Measurements from ENCODE around the gene CCDC87.
"Not testable (repeated sequence)": the region's sequence is repeated elsewhere in the genome, so short reads cannot be mapped to it uniquely, and the experiment has no call there.

Gene CCDC87

GRCh38 chr11:66548041-66548440 lies 44.8 kb downstream of the CCDC87 start:
- H3K9me3 ChIP-seq (ENCODE audit: control insufficient read depth in 5 of 5, low read length in 5 of 5): no peaks in the 10 kb centered on the region
- H3K4me3 ChIP-seq (ENCODE audit: low read depth in 1 of 5, low read length in 5 of 5): no peak overlapping the region
- H3K36me3 ChIP-seq (ENCODE audit: control insufficient read depth in 5 of 5, insufficient read depth in 5 of 5, low read length in 5 of 5): peaks cover 0 to 7% (median 4%) of the 10 kb centered on the region in 5 donors
- no peaks in the 10 kb centered on the region for H3K27me3 ChIP-seq (ENCODE audit: control insufficient read depth in 5 of 5, insufficient read depth in 4 of 5, low read length in 5 of 5)
- H3K4me1 ChIP-seq (ENCODE audit: control insufficient read depth in 5 of 5, insufficient read depth in 5 of 5, low read length in 5 of 5): peaks cover 0 to 33% (median 30%) of the 10 kb centered on the region in 5 donors
- H3K27ac ChIP-seq (ENCODE audit: low read depth, low read length): no peak overlapping the region
- no peak overlapping the region for H3K9ac ChIP-seq (ENCODE audit: low read length in 5 of 5)

GRCh38 chr11:66547662-66548009 lies 45.2 kb downstream of the CCDC87 start:
- no peak overlapping the region for H3K9ac ChIP-seq (ENCODE audit: low read length in 5 of 5)
- no peaks in the 10 kb centered on the region for H3K9me3 ChIP-seq (ENCODE audit: control insufficient read depth in 5 of 5, low read length in 5 of 5)
- H3K4me1 ChIP-seq (ENCODE audit: control insufficient read depth in 5 of 5, insufficient read depth in 5 of 5, low read length in 5 of 5): peaks cover 0 to 37% (median 31%) of the 10 kb centered on the region in 5 donors
- H3K27ac ChIP-seq (ENCODE audit: low read depth, low read length): no peak overlapping the region
- no peaks in the 10 kb centered on the region for H3K27me3 ChIP-seq (ENCODE audit: control insufficient read depth in 5 of 5, insufficient read depth in 4 of 5, low read length in 5 of 5)
- H3K36me3 ChIP-seq (ENCODE audit: control insufficient read depth in 5 of 5, insufficient read depth in 5 of 5, low read length in 5 of 5): peaks cover 0 to 11% (median 8%) of the 10 kb centered on the region in 5 donors
- H3K4me3 ChIP-seq (ENCODE audit: low read depth in 1 of 5, low read length in 5 of 5): no peak overlapping the region

DNA sequence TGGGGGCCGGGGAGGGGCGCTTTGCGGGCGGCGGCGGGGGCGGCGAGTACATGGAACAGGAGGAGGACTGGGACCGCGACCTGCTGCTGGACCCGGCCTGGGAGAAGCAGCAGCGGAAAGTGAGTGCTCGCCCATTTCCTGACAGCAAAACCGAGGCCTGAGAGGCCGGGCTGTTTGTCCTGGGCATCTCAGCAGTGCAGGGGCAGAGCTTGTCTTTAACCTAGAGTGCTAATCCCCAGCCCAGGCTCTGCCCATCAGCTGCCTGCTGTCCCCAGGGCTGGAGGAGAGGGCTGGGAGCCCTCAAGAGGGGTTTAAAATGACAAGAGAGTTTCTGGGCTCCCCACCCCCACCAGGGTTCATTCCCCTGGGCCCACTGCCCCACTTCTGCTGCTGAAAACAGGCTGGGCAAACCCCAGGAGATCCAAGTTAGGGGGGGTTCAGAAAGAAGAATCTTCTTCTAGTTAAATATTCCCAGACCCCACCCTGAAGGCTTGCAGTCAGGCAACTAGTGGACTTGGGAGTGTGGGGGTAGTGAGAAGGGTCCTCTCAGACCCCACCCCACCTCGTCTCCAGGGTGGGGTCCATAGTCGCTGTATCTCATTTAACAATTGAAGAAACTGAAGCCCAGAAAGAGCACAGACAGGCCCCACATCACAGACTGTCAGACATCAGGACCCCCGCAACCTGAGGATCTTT lies 45.7 kb downstream of the CCDC87 start:
- H3K27me3 ChIP-seq (ENCODE audit: control insufficient read depth in 5 of 5, insufficient read depth in 4 of 5, low read length in 5 of 5): no peaks in the 10 kb centered on the region
- no peak overlapping the region for H3K27ac ChIP-seq (ENCODE audit: low read depth, low read length)
- peaks cover 0 to 39% (median 33%) of the 10 kb centered on the region in 5 donors for H3K4me1 ChIP-seq (ENCODE audit: control insufficient read depth in 5 of 5, insufficient read depth in 5 of 5, low read length in 5 of 5)
- peaks cover 0 to 17% (median 14%) of the 10 kb centered on the region in 5 donors for H3K36me3 ChIP-seq (ENCODE audit: control insufficient read depth in 5 of 5, insufficient read depth in 5 of 5, low read length in 5 of 5)
- H3K9ac ChIP-seq (ENCODE audit: low read length in 5 of 5): no peak overlapping the region
- H3K4me3 ChIP-seq (ENCODE audit: low read depth in 1 of 5, low read length in 5 of 5): no peak overlapping the region
- no peaks in the 10 kb centered on the region for H3K9me3 ChIP-seq (ENCODE audit: control insufficient read depth in 5 of 5, low read length in 5 of 5)

DNA sequence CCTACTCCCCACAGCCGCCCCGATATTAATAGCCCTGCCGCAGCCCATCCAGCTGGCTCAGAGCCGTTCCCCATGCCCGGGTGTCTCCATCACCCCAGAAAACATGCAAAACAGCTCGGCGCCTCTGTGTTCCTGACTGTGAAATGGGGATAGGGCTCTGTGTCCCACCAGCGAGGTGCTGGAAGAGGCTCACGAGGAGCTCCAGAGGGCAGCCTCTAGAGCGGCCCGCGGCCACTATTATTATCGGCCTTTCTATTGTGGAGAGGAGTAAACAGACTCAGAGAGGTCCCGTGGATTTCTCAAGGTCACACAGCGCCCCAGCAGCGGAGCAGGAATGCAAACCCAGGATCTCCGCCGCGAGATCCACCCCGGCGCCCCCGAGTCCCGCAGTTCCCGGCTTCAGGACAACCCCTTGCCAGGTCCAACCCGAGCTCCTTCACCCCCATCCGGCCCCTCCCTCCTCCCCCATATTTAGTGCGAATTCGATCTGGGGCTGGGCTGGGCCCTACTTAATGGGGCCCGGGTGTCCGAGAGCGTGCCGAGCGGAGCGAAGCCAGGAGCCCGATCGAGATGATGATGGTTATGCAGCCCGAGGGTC lies 46.4 kb downstream of the CCDC87 start, which contains the start of gene ACTN3:
TSS of gene ACTN3 (plus strand) at position 536 of the 598 bp plus-strand sequence. CDS start at position 571, 35 bp downstream.
- H3K9ac ChIP-seq (ENCODE audit: low read length in 5 of 5): peak within 1 kb of the TSS in 4 of 5 donors; percentile 83 to 87 (median 84)
- H3K36me3 ChIP-seq (ENCODE audit: control insufficient read depth in 5 of 5, insufficient read depth in 5 of 5, low read length in 5 of 5): peaks cover 0 to 23% (median 20%) of the 10 kb centered on the region in 5 donors
- H3K9me3 ChIP-seq (ENCODE audit: control insufficient read depth in 5 of 5, low read length in 5 of 5): no peaks in the 10 kb centered on the region
- H3K27ac ChIP-seq (ENCODE audit: low read depth, low read length): peak within 1 kb of the TSS; percentile 60
- H3K27me3 ChIP-seq (ENCODE audit: control insufficient read depth in 5 of 5, insufficient read depth in 4 of 5, low read length in 5 of 5): no peaks in the 10 kb centered on the region
- peak within 1 kb of the TSS; percentile 70 to 90 (median 78) for H3K4me3 ChIP-seq (ENCODE audit: low read depth in 1 of 5, low read length in 5 of 5)
- H3K4me1 ChIP-seq (ENCODE audit: control insufficient read depth in 5 of 5, insufficient read depth in 5 of 5, low read length in 5 of 5): peaks cover 0 to 39% (median 33%) of the 10 kb centered on the region in 5 donors

DNA sequence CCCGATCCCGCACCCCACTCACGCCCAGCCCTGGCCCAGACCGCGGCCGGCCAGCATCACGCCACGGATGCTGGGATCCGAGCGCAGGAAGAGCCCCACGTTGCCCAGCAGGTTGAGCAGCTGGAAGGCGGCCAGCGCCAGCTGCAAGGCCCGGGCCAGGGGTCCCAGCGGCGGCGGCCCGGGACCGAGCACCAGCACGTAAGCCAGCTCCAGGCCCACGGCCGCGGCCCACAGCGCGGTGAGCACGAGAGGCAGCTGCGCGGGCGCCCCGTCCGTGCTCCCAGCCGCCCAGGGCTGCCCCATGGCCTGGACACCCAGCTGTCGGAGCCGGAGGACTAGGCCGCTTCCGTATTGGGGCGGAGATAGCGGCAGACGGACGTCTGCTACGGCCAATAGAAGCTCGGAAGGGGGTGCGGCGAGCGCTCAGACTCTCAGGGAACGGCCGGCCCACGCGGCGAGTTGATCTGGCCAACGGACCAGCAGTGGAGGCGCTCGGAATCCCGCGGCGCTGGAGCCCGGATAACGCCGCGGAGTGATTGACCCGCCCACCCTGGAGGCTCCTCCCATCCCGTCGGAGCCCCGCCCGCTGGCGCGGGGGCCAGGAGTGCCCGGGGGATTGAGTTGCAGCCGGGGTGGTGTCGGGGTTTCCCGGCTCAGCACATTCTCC lies 47.0 kb downstream of the CCDC87 start, which contains the start of gene ZDHHC24:
TSS of gene ZDHHC24 (minus strand) at position 348 of the 667 bp plus-strand sequence. CDS start at position 303, 45 bp downstream.
- Histone ChIP-seq H3K27ac (ENCODE audit: low read depth, low read length) (peak within 1 kb of the TSS; percentile 60), H3K4me1 (ENCODE audit: control insufficient read depth in 5 of 5, insufficient read depth in 5 of 5, low read length in 5 of 5) (peaks cover 0 to 39% (median 33%) of the 10 kb centered on the region in 5 donors), H3K36me3 (ENCODE audit: control insufficient read depth in 5 of 5, insufficient read depth in 5 of 5, low read length in 5 of 5) (peaks cover 0 to 28% (median 22%) of the 10 kb centered on the region in 5 donors), H3K27me3 (ENCODE audit: control insufficient read depth in 5 of 5, insufficient read depth in 4 of 5, low read length in 5 of 5) (no peaks in the 10 kb centered on the region), H3K4me3 (ENCODE audit: low read depth in 1 of 5, low read length in 5 of 5) (peak within 1 kb of the TSS; percentile 70 to 90 (median 78)), H3K9me3 (ENCODE audit: control insufficient read depth in 5 of 5, low read length in 5 of 5) (no peaks in the 10 kb centered on the region), H3K9ac (ENCODE audit: low read length in 5 of 5) (peak within 1 kb of the TSS; percentile 26 to 87 (median 83))

GRCh38 chr11:66544952-66545351 lies 47.9 kb downstream of the CCDC87 start:
- Histone ChIP-seq H3K9ac (ENCODE audit: low read length in 5 of 5) (peak overlapping the region in 4 of 5 donors; percentile 83 to 87 (median 84)), H3K4me1 (ENCODE audit: control insufficient read depth in 5 of 5, insufficient read depth in 5 of 5, low read length in 5 of 5) (peaks cover 0 to 39% (median 33%) of the 10 kb centered on the region in 5 donors), H3K36me3 (ENCODE audit: control insufficient read depth in 5 of 5, insufficient read depth in 5 of 5, low read length in 5 of 5) (peaks cover 0 to 33% (median 22%) of the 10 kb centered on the region in 5 donors), H3K4me3 (ENCODE audit: low read depth in 1 of 5, low read length in 5 of 5) (peak overlapping the region; percentile 61 to 90 (median 78))
- H3K27ac ChIP-seq (ENCODE audit: low read depth, low read length); H3K27me3 ChIP-seq (ENCODE audit: control insufficient read depth in 5 of 5, insufficient read depth in 4 of 5, low read length in 5 of 5); H3K9me3 ChIP-seq (ENCODE audit: control insufficient read depth in 5 of 5, low read length in 5 of 5): not testable (repeated sequence)

DNA sequence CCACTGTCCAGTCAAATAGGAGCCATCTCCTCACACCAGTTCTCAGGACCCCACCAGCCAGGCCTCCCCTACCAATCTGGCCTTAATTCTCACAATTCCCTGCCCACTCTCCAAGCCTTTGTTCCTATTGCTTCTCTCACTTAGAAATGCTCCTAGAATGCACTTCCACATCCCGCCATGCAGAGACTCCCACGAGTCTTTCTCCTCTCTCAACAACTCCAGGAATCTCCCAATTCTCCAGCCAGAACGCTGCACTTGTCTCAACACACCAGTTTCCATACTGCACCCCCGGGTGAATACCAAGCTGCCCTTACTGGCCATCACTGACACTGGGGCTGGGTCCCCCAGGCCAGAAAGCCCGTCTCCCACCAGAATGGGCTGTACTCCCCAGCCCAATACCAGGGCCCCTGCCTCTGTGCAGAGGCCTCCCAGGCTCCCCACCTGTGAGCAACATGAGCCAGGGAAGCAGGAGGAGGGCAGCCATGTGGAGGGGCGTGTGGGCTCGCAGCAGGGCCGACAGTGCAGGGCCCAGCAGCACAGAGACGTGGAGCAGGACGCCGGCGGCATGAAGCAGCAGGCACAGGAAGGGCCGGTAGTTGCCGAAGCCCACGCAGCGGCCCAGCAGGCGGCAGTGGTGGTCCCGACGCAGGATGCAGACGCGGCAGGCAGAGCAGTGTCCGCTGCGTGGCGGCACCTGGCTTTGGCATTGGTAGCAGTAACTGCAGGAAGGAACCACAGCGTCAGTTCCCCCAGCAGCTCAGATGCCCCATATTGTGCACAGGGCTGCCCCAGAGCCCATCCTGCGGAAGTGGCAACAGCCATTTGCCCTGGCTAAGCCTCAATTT lies 49.4 kb downstream of the CCDC87 start:
- Histone ChIP-seq H3K9me3 (ENCODE audit: control insufficient read depth in 5 of 5, low read length in 5 of 5) (no peaks in the 10 kb centered on the region), H3K36me3 (ENCODE audit: control insufficient read depth in 5 of 5, insufficient read depth in 5 of 5, low read length in 5 of 5) (peaks cover 0 to 48% (median 33%) of the 10 kb centered on the region in 5 donors), H3K27ac (ENCODE audit: low read depth, low read length) (no peak overlapping the region), H3K27me3 (ENCODE audit: control insufficient read depth in 5 of 5, insufficient read depth in 4 of 5, low read length in 5 of 5) (no peaks in the 10 kb centered on the region), H3K4me1 (ENCODE audit: control insufficient read depth in 5 of 5, insufficient read depth in 5 of 5, low read length in 5 of 5) (peaks cover 0 to 39% (median 33%) of the 10 kb centered on the region in 5 donors), H3K9ac (ENCODE audit: low read length in 5 of 5) (peak overlapping the region in 2 of 5 donors; percentile 48 to 51), H3K4me3 (ENCODE audit: low read depth in 1 of 5, low read length in 5 of 5) (peak overlapping the region in 4 of 5 donors; percentile 24 to 50 (median 34))

GRCh38 chr11:66542362-66542761 lies 50.5 kb downstream of the CCDC87 start:
- Histone ChIP-seq H3K4me1 (ENCODE audit: control insufficient read depth in 5 of 5, insufficient read depth in 5 of 5, low read length in 5 of 5) (peaks cover 0 to 39% (median 33%) of the 10 kb centered on the region in 5 donors), H3K36me3 (ENCODE audit: control insufficient read depth in 5 of 5, insufficient read depth in 5 of 5, low read length in 5 of 5) (peaks cover 0 to 50% (median 35%) of the 10 kb centered on the region in 5 donors), H3K27ac (ENCODE audit: low read depth, low read length) (no peak overlapping the region), H3K27me3 (ENCODE audit: control insufficient read depth in 5 of 5, insufficient read depth in 4 of 5, low read length in 5 of 5) (no peaks in the 10 kb centered on the region), H3K9me3 (ENCODE audit: control insufficient read depth in 5 of 5, low read length in 5 of 5) (no peaks in the 10 kb centered on the region), H3K4me3 (ENCODE audit: low read depth in 1 of 5, low read length in 5 of 5) (no peak overlapping the region), H3K9ac (ENCODE audit: low read length in 5 of 5) (no peak overlapping the region)

GRCh38 chr11:66541892-66542291 lies 51.0 kb downstream of the CCDC87 start:
- H3K9me3 ChIP-seq (ENCODE audit: control insufficient read depth in 5 of 5, low read length in 5 of 5): no peaks in the 10 kb centered on the region
- no peak overlapping the region for H3K4me3 ChIP-seq (ENCODE audit: low read depth in 1 of 5, low read length in 5 of 5)
- H3K9ac ChIP-seq (ENCODE audit: low read length in 5 of 5): no peak overlapping the region
- peaks cover 0 to 39% (median 33%) of the 10 kb centered on the region in 5 donors for H3K4me1 ChIP-seq (ENCODE audit: control insufficient read depth in 5 of 5, insufficient read depth in 5 of 5, low read length in 5 of 5)
- no peaks in the 10 kb centered on the region for H3K27me3 ChIP-seq (ENCODE audit: control insufficient read depth in 5 of 5, insufficient read depth in 4 of 5, low read length in 5 of 5)
- H3K27ac ChIP-seq (ENCODE audit: low read depth, low read length): no peak overlapping the region
- H3K36me3 ChIP-seq (ENCODE audit: control insufficient read depth in 5 of 5, insufficient read depth in 5 of 5, low read length in 5 of 5): peaks cover 0 to 55% (median 38%) of the 10 kb centered on the region in 5 donors
